Activated CD4-positive, alpha-beta T cell treated with anti-CD3 and anti-CD28 coated beads for 48 hours (primary cell): Measurements from ENCODE around the gene VARS2.
"Not testable (repeated sequence)": the region's sequence is repeated elsewhere in the genome, so short reads cannot be mapped to it uniquely, and the experiment has no call there.

Source experiments
- DNase-seq: peaks from one replicate; pipeline ENCODE4 v3.0.0-alpha.2; 2020

The VARS2 gene

GRCh38 chr6:30900863-30901417 lies 13.1 kb upstream of the VARS2 start:
- no peak for DNase-seq

GRCh38 chr6:30901436-30901835 lies 12.6 kb upstream of the VARS2 start:
- DNase-seq, result no peak

GRCh38 chr6:30902196-30902595 lies 11.8 kb upstream of the VARS2 start:
- not testable (repeated sequence) for DNase-seq

- DNase-seq, result no peak
Measured at GRCh38 chr6:30902709-30903108, 11.3 kb upstream of the VARS2 start.

GRCh38 chr6:30903236-30903635 lies 10.8 kb upstream of the VARS2 start:
- no peak for DNase-seq

GRCh38 chr6:30907290-30907757 lies 6.7 kb upstream of the VARS2 start:
- not testable (repeated sequence) for DNase-seq

- peak; percentile 97 for DNase-seq
Measured at GRCh38 chr6:30907758-30908591, 6.1 kb upstream of the VARS2 start, which contains the start of gene GTF2H4. GTF2H4 (plus strand) TSS chr6:30908207.

- no peak for DNase-seq
Measured at GRCh38 chr6:30908700-30909099, 5.3 kb upstream of the VARS2 start.

GRCh38 chr6:30910473-30910872 lies 3.6 kb upstream of the VARS2 start:
- DNase-seq, result not testable (repeated sequence)

- DNase-seq, result no peak
Measured at GRCh38 chr6:30912746-30913520, 1.1 kb upstream of the VARS2 start.

GRCh38 chr6:30913721-30914075 lies 340 bp upstream of the VARS2 start:
- no peak for DNase-seq

GRCh38 chr6:30914854-30915590 lies 984 bp downstream of the VARS2 start:
- peak; percentile 23 for DNase-seq

- DNase-seq, result no peak
Measured at GRCh38 chr6:30915591-30915946, 1.5 kb downstream of the VARS2 start.

- no peak for DNase-seq
Measured at GRCh38 chr6:30917041-30917440, 3.0 kb downstream of the VARS2 start.

- DNase-seq, result no peak
Measured at GRCh38 chr6:30917487-30917886, 3.4 kb downstream of the VARS2 start.

GRCh38 chr6:30918670-30919069 lies 4.6 kb downstream of the VARS2 start:
- DNase-seq, result no peak

- no peak for DNase-seq
Measured at GRCh38 chr6:30922447-30922852, 8.4 kb downstream of the VARS2 start.

- not testable (repeated sequence) for DNase-seq
Measured at GRCh38 chr6:30924040-30924627, 10.1 kb downstream of the VARS2 start.

GRCh38 chr6:30926644-30927043 lies 12.6 kb downstream of the VARS2 start:
- DNase-seq, result no peak

GRCh38 chr6:30927080-30927479 lies 13.0 kb downstream of the VARS2 start:
- not testable (repeated sequence) for DNase-seq

- DNase-seq, result no peak
Measured at GRCh38 chr6:30928677-30929076, 14.6 kb downstream of the VARS2 start.

GRCh38 chr6:30930506-30930905 lies 16.5 kb downstream of the VARS2 start:
- DNase-seq, result no peak

GRCh38 chr6:30931272-30931671 lies 17.2 kb downstream of the VARS2 start:
- no peak for DNase-seq
